Measurements from ENCODE around the gene EPYC.
A peak's percentile ranks its signal among the peaks of the same experiment; 100 is the strongest.

The EPYC gene

DNA sequence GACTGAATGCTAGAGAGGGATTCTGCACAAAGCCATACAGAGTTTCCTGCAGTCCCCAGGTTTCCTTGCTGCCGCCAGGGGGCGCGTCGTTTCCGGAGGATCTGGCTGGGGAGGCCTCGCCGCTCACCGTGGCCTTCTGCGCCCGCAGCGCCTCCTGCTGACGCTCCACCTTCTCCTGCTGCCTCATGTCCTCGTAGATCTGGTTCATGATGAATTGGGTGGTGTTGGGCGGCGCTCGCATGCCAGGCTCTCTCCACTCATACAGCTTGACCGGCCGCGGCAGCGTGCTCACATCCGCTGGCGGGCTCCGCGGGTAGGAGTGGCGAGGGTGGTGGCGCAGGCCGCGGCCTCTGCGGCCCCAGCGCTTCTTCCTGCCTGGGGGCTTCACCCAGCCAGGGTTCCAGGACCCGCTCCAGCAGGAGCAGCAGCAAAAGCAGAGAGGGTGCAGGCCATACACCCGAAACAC is 50.8 kb downstream of the EPYC start:
- FAIRE-seq, result no peak

DNA sequence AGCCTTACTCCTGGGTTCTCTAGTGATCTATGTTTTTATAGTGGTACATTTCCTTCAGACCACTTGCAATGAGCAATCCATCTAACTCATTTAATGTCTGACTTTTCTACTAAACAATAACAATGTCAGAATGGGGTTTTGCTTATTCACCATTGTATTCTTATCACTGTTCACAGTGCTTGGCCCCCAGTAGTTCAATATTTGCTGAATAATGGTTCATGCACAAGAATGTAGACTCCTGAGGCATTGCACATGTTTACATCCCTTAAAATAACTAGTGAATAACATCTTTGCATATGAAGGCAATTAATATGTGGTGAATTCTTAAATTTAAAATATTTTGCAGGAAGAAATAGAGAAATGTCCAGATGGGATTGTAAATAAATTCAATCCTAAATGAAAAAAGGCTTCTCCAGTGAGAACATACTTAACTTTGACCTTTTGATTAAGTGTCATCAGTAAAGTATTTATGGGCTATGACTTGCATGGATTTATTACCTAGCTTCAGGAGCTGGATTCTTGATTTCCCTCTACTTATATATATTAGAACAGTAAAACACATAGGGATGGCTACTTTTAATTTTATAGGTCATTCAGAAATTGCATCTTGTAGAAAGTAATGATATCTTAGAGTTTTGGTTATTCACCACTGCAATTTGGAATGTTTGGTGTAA is 53.2 kb downstream of the EPYC start:
- FAIRE-seq, result no peak

DNA sequence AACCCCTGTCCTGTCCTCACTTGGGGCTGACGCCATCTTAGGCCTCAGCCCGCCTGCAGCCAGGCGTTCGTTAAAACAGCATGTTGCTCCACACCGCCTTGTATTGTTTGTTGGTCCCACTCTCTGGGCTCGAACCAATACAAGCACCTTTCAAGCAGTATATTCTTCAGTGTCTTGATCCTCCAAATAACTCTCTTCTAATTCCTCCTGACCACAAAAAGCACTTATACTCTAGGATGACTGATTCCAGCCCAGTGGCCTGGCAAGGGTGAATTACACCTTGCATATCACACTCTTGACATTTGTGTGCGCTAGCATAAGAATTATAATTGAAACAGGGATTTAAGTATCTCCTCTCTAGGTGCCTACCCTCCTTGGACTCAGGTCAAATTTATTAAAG is 56.9 kb downstream of the EPYC start:
- no peak for FAIRE-seq

DNA sequence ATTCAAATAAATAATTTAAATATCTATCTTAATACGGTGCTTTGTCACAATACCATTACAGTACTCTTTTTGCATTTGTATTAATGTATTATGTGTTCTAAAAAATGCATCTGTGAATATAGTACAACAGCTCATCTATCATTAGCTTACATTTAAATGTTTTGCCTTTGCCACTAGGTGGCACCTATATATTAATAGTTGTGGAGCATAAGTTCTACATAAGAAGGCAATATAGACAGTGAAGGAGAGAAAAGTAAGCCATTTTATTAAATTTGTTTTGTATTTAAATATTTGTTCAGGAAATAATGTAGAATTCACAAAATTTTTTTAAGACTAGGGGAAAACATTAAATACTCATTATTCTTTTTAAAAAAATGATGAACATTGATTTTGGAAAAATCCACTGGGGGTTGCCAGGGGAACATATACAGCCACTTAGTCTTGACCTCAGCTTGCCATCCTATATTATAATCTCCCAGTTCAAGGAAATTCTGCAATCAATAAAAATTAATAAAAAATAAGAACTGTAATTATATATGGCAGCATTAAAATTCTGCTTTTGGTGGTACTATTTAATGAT is 59.6 kb downstream of the EPYC start:
- peak; percentile 92 for FAIRE-seq

DNA sequence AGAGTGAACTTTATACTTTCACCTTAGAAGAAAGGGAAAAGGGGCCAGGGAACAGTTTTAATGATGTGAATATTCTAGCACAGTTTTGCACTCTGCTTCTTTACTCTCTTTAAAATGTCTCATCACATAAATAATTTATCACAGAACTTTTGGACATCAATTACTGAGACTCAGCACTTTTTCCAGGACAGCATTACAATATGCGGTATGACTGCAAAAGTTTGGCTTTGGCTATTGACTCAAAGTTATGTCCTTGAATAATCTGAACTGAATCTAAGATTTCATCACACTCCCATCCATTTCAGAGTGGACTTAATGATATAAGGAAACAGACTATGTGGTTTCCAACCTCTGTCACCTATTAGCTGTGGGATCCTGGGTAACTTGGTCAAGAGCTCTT is 61.5 kb downstream of the EPYC start:
- no peak for FAIRE-seq

DNA sequence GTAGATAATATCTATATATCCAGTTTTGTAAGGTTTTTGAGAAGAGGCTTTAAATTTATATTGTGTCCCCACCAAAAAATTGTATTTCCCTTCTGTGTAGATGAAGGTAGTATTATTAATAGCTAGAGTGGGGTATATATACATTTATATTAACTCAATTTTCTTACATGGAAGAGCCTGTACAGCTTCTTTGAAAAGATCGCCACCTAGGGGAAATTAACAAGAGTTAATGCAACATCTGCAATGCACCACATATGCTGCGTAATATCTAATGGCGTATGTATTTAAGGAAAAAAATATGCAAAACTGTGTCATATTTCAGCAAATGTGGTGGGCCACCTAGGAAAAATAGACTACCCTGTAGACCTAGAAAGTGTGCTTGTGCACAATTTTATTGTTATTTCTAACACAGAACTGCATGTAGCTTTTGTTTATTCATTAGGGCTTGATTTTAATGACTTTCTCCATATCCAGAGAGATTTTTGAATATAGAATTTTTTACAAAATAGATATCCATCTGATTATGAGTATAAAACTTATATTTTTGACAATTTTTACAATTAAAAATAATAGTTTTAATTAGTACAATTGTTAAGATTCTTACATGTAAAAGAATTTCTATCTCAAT is 63.8 kb downstream of the EPYC start:
- FAIRE-seq, result peak; percentile 25

DNA sequence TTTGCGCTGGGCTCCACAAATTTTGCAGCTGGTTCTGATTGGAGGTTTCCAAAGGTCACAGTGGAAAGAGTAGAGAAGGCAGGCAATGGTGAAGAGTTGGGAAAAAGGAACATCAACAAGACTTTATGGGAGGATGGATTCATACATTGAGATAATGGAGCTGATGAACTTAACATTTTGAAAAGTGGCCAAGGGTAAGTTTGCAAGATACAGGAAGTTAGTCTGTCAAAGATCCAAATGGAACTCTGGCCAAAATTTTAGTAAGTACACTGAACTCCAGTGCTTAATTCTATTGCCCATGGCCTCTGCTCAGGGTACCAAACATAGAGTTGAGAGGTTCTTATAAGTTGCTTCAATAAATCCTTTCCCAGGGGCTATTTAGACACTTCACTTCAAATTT is 65.4 kb downstream of the EPYC start:
- FAIRE-seq, result no peak

DNA sequence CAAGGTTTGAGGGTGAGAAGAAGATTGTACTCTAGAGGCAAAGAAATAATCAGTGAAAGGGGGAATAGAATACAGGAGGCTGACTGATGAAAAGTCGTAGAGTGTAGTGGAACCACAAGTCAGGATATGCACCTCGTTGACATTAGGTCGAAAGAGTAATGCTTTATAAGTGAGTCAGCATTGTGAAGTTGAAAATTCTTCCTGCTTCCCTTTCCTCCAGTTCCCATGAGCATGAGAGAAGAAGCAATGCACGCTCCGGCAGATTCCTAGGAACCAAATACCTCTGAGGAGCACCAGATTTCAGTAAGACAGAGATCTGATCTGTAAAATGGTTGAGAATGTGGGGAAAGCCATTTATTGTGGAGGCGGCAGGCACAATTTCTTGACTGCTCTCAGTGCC is 66.3 kb downstream of the EPYC start:
- FAIRE-seq, result no peak

DNA sequence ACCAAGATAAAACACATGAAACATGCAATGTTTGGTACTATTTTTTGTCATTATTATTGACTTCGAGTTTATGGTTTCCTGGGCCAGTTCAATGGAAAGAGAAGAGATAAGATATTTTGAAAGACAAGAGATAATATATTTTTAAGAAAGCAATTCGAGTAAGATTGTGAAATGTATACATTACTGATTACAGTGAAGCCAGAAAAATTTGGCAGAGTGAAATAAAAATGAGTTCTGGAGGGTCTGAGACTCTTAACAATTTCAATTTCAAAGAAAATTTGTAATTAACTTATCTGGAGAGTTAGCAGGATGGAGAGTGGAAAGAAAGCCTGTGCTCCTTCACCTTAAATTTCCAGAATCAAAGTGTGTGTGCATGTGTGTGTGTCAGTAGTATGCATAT is 67.1 kb downstream of the EPYC start:
- FAIRE-seq, result no peak

DNA sequence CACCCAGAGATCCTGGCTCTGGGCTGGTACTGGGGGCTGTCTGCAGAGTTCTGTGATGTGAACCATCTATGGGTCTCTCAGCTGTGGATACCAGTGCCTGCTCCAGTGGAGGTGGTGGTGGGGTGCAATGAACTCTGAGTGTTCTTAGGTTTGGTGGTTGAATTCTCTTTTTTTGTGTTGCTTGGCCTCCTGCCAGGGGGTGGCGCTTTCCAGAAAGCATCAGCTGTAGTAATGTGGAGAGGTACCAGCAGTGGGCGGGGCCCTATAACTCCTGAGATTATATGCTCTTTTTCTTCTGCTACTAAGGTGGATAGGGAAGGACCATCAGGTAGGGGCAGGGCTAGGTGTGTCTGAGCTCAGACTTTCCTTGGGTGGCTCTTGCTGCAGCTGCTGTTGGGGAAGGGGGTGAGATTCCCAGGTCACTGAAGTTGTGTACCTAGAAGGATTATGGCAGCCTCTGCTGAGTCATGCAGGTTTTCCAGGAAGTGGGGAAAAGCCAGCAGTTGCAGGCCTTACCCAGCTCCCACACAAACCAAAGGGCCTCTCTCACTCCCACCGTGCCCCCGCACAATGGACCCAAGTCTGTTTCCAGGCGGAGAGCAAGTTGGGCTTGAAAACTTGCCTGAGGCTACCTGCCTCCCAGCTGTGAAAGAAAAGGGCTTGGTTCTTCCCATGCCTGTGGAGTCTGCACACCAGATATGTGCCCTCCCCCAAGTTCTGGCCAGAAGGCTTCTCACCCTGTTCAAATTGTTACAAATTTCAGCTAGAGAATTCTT is 68.4 kb downstream of the EPYC start:
- FAIRE-seq, result no peak

DNA sequence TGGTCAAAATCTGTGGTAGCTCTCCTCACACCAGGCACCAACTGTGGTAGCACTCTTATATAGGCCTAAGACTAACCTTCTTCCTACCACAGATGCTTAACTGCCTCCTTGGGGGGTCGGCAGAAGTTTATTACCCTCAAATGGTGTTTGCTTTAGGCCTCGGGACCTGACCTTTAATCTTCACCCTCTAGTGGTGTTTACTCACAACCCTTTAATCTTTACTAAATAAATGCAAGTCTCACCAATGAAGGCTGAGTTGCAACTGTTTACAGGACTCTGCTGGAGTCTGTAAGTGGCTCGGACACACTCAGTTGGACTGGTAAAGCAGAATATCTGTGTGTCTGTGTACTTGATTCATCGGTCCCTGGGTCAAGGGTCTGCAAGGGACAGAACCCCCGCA is 79.2 kb downstream of the EPYC start:
- no peak for FAIRE-seq

DNA sequence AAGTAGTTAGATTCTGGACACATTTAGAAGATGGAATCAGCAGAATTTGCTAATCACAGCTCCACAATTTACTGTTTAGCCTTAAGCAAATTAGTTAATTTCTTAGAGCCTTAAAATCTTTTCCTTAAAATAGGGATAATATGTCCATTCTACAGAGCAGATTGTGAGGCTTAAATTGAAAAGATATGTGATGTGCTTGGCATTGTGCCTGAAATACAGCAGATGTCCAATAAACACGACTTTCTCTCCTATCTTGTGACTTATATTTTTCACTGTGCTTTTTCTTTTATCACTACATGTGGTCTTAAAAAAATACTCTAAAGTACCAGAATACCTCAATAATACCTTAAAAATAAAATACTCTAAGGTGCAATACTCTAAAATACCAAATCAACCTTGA is 80.4 kb downstream of the EPYC start:
- no peak for FAIRE-seq

DNA sequence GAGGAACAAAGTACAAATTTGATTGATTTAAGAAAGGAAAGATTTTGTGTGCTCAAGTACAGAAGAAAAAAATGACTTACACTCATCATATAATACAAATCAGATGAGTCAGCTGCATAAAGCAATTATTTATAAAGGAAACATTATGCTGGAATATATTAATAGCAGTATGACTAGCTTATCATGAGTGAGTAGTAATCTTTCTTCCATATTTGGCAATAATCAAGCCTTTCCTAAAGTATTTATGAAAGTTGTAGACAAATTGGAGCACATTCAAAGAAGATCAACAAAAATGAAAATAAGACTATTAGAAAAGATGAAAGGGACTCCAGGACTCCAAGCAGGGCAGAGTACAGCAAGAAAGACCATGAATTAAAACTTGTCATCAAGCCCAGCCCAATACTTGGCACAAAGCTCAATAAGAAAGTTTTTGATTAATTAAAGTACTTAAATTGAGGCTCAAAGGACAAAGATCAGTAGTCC is 82.6 kb downstream of the EPYC start:
- FAIRE-seq, result no peak

DNA sequence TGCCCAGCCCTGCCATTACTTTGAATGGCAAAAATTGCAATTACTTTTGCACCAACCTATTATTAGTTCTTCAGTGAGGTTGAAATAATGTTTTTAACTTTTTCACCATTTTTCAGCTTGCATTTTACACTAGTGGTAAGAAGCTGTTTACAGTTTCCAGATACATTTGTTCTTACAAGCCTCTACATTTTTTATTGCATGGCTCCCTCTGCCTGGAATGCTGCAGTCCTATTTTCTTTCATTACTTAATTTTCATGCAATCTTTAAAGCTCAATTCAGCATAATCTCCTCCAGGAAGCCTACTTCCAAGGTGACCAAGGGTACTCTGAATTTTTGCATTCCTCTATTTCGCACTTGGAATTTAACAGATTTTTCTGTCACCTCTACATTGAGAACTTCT is 83.2 kb downstream of the EPYC start:
- no peak for FAIRE-seq

DNA sequence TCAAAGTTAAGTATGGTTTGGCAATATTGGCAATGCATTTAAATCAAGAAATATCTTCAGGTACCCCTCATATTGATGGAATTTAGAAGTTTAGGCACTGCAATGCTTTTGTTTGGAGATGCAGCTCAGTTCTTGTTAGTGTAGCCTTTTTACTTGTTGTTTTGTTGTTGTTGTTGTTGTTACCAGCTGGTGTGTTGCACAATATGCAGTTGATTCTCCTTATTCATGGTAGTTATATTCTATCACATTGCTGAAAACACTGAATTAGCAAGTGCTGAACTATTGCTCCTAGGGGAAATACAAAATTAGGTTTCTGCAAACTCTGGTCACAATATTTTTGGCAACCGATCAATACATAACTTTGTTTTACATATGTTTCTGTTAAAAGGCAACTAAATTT is 84.5 kb downstream of the EPYC start:
- FAIRE-seq, result no peak

DNA sequence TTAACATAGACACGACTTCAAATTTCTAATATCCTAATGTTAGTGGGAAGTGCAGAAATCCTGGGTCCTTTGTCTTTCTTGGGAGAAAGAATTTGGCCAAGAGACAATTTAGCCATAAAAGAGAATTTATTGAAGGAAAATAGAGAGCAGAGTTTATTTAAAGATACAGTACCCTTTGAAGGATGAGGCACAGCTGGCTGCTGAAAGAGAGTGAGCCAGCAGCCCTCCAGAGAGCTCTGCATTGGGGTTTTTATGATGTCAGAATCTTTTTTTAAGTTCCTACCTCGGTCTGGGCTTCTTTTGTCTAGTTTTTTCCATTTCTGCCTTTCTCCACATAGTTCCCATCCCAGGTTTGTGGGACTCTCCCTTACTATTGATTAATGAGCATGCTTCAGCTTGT is 87.3 kb downstream of the EPYC start:
- FAIRE-seq, result no peak

DNA sequence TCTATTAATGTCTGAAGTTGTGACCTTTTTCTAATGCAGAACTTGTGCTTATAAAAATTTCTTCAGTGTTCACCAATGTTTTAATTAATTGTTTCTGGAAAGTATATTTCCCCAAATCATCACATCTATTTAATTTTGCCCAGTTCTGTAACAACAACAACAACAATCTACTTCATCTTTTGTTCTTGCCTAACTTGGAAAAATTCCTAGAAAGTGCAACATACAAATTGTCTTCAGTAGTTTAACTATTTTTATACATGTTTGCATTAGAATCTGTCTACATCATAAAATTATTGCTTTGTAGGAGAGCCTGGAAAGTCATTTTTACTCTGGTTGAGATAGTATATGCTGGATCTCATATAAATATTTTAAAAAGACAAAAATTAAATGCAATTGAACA is 88.3 kb downstream of the EPYC start:
- no peak for FAIRE-seq

DNA sequence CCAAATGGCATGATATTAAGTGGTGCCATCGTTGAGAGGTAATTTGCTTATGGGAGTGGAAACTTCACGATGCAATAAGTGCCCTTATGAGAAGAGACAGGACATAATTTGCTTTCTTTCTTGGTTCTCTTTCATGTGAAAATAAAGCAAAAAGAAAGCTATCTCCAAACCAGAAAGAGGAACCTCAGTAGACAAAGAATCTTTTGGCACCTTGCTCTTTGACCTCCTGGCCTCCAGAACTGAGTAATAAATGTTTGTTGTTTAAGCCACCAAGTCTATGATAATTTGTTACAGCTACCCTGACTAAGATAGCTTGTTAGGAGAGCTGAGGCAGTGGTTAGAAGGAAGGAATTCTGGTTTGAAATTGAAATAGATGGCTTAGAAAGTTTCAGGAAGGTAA is 89.4 kb downstream of the EPYC start:
- FAIRE-seq, result no peak
